GM19099 (cell line): ENCODE data around the gene NHS.

Source experiments
- POLR2A ChIP-seq: IDR thresholded peaks from 3 replicates; pipeline ENCODE4 v1.6.1; 2011; ENCODE audit warnings: low read depth; ENCODE audit not compliant: insufficient read length; ENCODE audit errors: extremely low read depth

The NHS gene

GRCh38 chrX:17462881-17463280, 87.9 kb downstream of the NHS start:
- TF ChIP-seq POLR2A = no peak

- TF ChIP-seq POLR2A = no peak
Observed at GRCh38 chrX:17464194-17464593, 89.2 kb downstream of the NHS start.

- TF ChIP-seq POLR2A = no peak
Observed at GRCh38 chrX:17465201-17465600, 90.2 kb downstream of the NHS start.

- TF ChIP-seq POLR2A = no peak
Observed at GRCh38 chrX:17465802-17466201, 90.8 kb downstream of the NHS start.

- no peak for TF ChIP-seq POLR2A
Observed at GRCh38 chrX:17470136-17470535, 95.1 kb downstream of the NHS start.

- TF ChIP-seq POLR2A = no peak
Observed at GRCh38 chrX:17471121-17471520, 96.1 kb downstream of the NHS start.

- TF ChIP-seq POLR2A = no peak
Observed at GRCh38 chrX:17471861-17472260, 96.9 kb downstream of the NHS start.

- no peak for TF ChIP-seq POLR2A
Observed at GRCh38 chrX:17472424-17472823, 97.4 kb downstream of the NHS start.

- no peak for TF ChIP-seq POLR2A
Observed at GRCh38 chrX:17473021-17473420, 98.0 kb downstream of the NHS start.

- no peak for TF ChIP-seq POLR2A
Observed at GRCh38 chrX:17474892-17475291, 99.9 kb downstream of the NHS start.

GRCh38 chrX:17475449-17476217, 100.6 kb downstream of the NHS start:
- no peak for TF ChIP-seq POLR2A

- TF ChIP-seq POLR2A = no peak
Observed at GRCh38 chrX:17476411-17476810, 101.4 kb downstream of the NHS start.

GRCh38 chrX:17481086-17481485, 106.1 kb downstream of the NHS start:
- no peak for TF ChIP-seq POLR2A

GRCh38 chrX:17484592-17484991, 109.6 kb downstream of the NHS start:
- no peak for TF ChIP-seq POLR2A

- TF ChIP-seq POLR2A = no peak
Observed at GRCh38 chrX:17485391-17485790, 110.4 kb downstream of the NHS start.

GRCh38 chrX:17488036-17488435, 113.0 kb downstream of the NHS start:
- TF ChIP-seq POLR2A = no peak

GRCh38 chrX:17494216-17494615, 119.2 kb downstream of the NHS start:
- no peak for TF ChIP-seq POLR2A
